Measurements from ENCODE around the gene F8.

- TF ChIP-seq CTCF (conservative IDR thresholded peaks at IDR 0.05) (no peak), ZFX (IDR thresholded peaks at IDR 0.05) (no peak)
Observed at GRCh38 chrX:154813801-154814200, 208.7 kb downstream of the F8 start.
